Neuronal stem cell (in vitro differentiated cells): ENCODE results near the gene DGAT2.

Experiments used
- DNase-seq: peaks from one replicate; pipeline ENCODE4 v3.0.0-alpha.2; 2013; ENCODE audit warnings: low spot score
- H2AFZ ChIP-seq: one replicate; pipeline ENCODE4 v1.6.1; 2013; ENCODE audit warnings: mild to moderate bottlenecking, low read length, inconsistent platforms
- H2AK5ac ChIP-seq: 2 replicates; pipeline ENCODE4 v1.6.1; 2013; ENCODE audit warnings: low read depth, mild to moderate bottlenecking, inconsistent platforms, low read length, moderate library complexity, mixed read lengths
- H2BK120ac ChIP-seq: 2 replicates; pipeline ENCODE4 v1.6.1; 2013; ENCODE audit warnings: low read depth, mild to moderate bottlenecking, inconsistent platforms, low read length, moderate library complexity, mixed read lengths
- H2BK12ac ChIP-seq: one replicate; pipeline ENCODE4 v1.6.1; 2013; ENCODE audit warnings: low read length, inconsistent platforms
- H2BK15ac ChIP-seq: 2 replicates; pipeline ENCODE4 v1.6.1; 2013; ENCODE audit warnings: mild to moderate bottlenecking, low read length, inconsistent platforms, mixed read lengths
- H2BK5ac ChIP-seq: one replicate; pipeline ENCODE4 v1.6.1; 2013; ENCODE audit warnings: inconsistent platforms, mild to moderate bottlenecking, low read length, moderate library complexity
- H3K14ac ChIP-seq: one replicate; pipeline ENCODE4 v1.6.1; 2013; ENCODE audit warnings: low read length, inconsistent platforms
- H3K18ac ChIP-seq: 2 replicates; pipeline ENCODE4 v1.6.1; 2013; ENCODE audit warnings: low read length, inconsistent platforms
- H3K23ac ChIP-seq: 2 replicates; pipeline ENCODE4 v1.6.1; 2013; ENCODE audit warnings: low read depth, mild to moderate bottlenecking, mixed read lengths, low read length, inconsistent platforms; ENCODE audit not compliant: poor library complexity
- H3K27ac ChIP-seq: replicated peaks from 3 replicates; pipeline ENCODE4 v1.5.1; 2013; ENCODE audit warnings: low read length, inconsistent platforms
- H3K27me3 ChIP-seq, 3 experiments: 2 replicates each; pipeline ENCODE4 v1.6.1; 2013; ENCODE audit warnings: low read length in 3 of 3, mild to moderate bottlenecking in 2 of 3, inconsistent platforms in 1 of 3, low read depth in 1 of 3, mixed read lengths in 1 of 3, moderate library complexity in 1 of 3; ENCODE audit not compliant: control insufficient read depth in 3 of 3, insufficient read depth in 3 of 3
- H3K36me3 ChIP-seq, 2 donors: replicated peaks in 1 of 2; 2 replicates each; pipeline ENCODE4 v1.6.1; 2013; ENCODE audit warnings: low read length in 2 of 2; ENCODE audit not compliant: control insufficient read depth in 2 of 2, insufficient read depth in 2 of 2
- H3K4ac ChIP-seq: 2 replicates; pipeline ENCODE4 v1.6.1; 2013; ENCODE audit warnings: inconsistent platforms, mild to moderate bottlenecking, low read length, moderate library complexity
- H3K4me1 ChIP-seq, 2 donors: 1 replicate in 1 of 2; 2 replicates in 1 of 2; pipeline ENCODE4 v1.6.1; 2013; ENCODE audit warnings: low read length in 2 of 2, low read depth in 1 of 2; ENCODE audit not compliant: control insufficient read depth in 2 of 2, insufficient read depth in 1 of 2
- H3K4me2 ChIP-seq: one replicate; pipeline ENCODE4 v1.6.1; 2013; ENCODE audit warnings: mild to moderate bottlenecking, low read length, inconsistent platforms; ENCODE audit not compliant: insufficient read depth, poor library complexity, severe bottlenecking
- H3K4me3 ChIP-seq, 2 donors: 2 replicates each; pipeline ENCODE4 v1.5.1; 2013; ENCODE audit warnings: low read length in 2 of 2, mild to moderate bottlenecking in 2 of 2, inconsistent platforms in 1 of 2, moderate library complexity in 1 of 2
- H3K79me1 ChIP-seq: one replicate; pipeline ENCODE4 v1.6.1; 2013; ENCODE audit warnings: low read depth, mild to moderate bottlenecking, inconsistent platforms, low read length, moderate library complexity
- H3K9ac ChIP-seq: one replicate; pipeline ENCODE4 v1.6.1; 2013; ENCODE audit warnings: mild to moderate bottlenecking, low read depth, low read length, inconsistent platforms; ENCODE audit not compliant: poor library complexity
- H3K9me3 ChIP-seq, 2 donors: replicated peaks in 1 of 2; 2 replicates each; pipeline versions ENCODE3 to v1.6.1; 2013; ENCODE audit warnings: low read length in 2 of 2, mild to moderate bottlenecking in 2 of 2, inconsistent platforms in 1 of 2, low read depth in 1 of 2, mixed read lengths in 1 of 2, moderate library complexity in 1 of 2; ENCODE audit not compliant: control insufficient read depth in 2 of 2, insufficient read depth in 1 of 2
- H4K8ac ChIP-seq: one replicate; pipeline ENCODE4 v1.6.1; 2013; ENCODE audit warnings: low read depth, mild to moderate bottlenecking, inconsistent platforms, low read length, moderate library complexity
- H4K91ac ChIP-seq: one replicate; pipeline ENCODE4 v1.6.1; 2013; ENCODE audit warnings: low read length, low read depth, mild to moderate bottlenecking, inconsistent platforms; ENCODE audit not compliant: poor library complexity
- WGBS, 2 donors: extraction: QIAGEN DNeasy Blood & Tissue Kit; methylation state at CpG; one replicate each; pipeline ENCODE4 v1.1.7; 2013; ENCODE audit warnings: missing lambda C conversion rate in 2 of 2, mixed read lengths in 1 of 2; ENCODE audit not compliant: insufficient read length in 2 of 2, insufficient replicate concordance in 1 of 2; ENCODE audit errors: extremely low coverage in 2 of 2; 5-methylcytosine and 5-hydroxymethylcytosine counted together

DGAT2 gene

GRCh38 chr11:75766443-75767227 lies 1.9 kb upstream of the DGAT2 start:
- H3K23ac ChIP-seq, result no peak overlapping the region
- no peak overlapping the region for H2AFZ ChIP-seq
- peaks cover 10 to 79% (median 31%) of the 10 kb centered on the region in 3 experiments for H3K27me3 ChIP-seq
- H3K4me3 ChIP-seq, result no peak overlapping the region
- no peak overlapping the region for H2BK5ac ChIP-seq
- no peak overlapping the region for H2AK5ac ChIP-seq
- no peak overlapping the region for H3K27ac ChIP-seq
- no peak overlapping the region for H3K4me2 ChIP-seq
- H4K8ac ChIP-seq, result no peak overlapping the region
- no peak overlapping the region for H3K9ac ChIP-seq
- peaks cover 5 to 14% of the 10 kb centered on the region in 2 donors for H3K4me1 ChIP-seq
- H3K4ac ChIP-seq, result no peak overlapping the region
- no peak overlapping the region for H3K14ac ChIP-seq
- no peak overlapping the region for H3K18ac ChIP-seq
- DNase-seq, result no peak
- H2BK12ac ChIP-seq, result no peak overlapping the region
- no peaks in the 10 kb centered on the region for H3K36me3 ChIP-seq
- no peak overlapping the region for H4K91ac ChIP-seq
- H2BK120ac ChIP-seq, result no peak overlapping the region
- H3K9me3 ChIP-seq, result peaks cover 0 to 1% of the 10 kb centered on the region in 2 donors
- no peak overlapping the region for H2BK15ac ChIP-seq
- WGBS, 2 donors, result no CpG with 5 or more reads among the region's 4 CpGs
- H3K79me1 ChIP-seq, result no peaks in the 10 kb centered on the region

GRCh38 chr11:75767228-75767572 lies 1.4 kb upstream of the DGAT2 start:
- peak overlapping the region; percentile 15 for H3K18ac ChIP-seq
- peaks cover 10 to 84% (median 31%) of the 10 kb centered on the region in 3 experiments for H3K27me3 ChIP-seq
- H2BK12ac ChIP-seq, result no peak overlapping the region
- peaks cover 0 to 1% of the 10 kb centered on the region in 2 donors for H3K9me3 ChIP-seq
- H2BK5ac ChIP-seq, result no peak overlapping the region
- no peak overlapping the region for H3K14ac ChIP-seq
- no peak for DNase-seq
- no peak overlapping the region for H3K23ac ChIP-seq
- no peak overlapping the region for H2BK15ac ChIP-seq
- no peaks in the 10 kb centered on the region for H3K79me1 ChIP-seq
- peak overlapping the region; percentile 76 for H2AK5ac ChIP-seq
- H3K4me3 ChIP-seq, result no peak overlapping the region
- H3K36me3 ChIP-seq, result no peaks in the 10 kb centered on the region
- H4K8ac ChIP-seq, result no peak overlapping the region
- H3K4ac ChIP-seq, result no peak overlapping the region
- H4K91ac ChIP-seq, result no peak overlapping the region
- H3K27ac ChIP-seq, result no peak overlapping the region
- WGBS, 2 donors, result no CpG with 5 or more reads among the region's 6 CpGs
- no peak overlapping the region for H2AFZ ChIP-seq
- H3K4me2 ChIP-seq, result no peak overlapping the region
- no peak overlapping the region for H3K9ac ChIP-seq
- H3K4me1 ChIP-seq, result peaks cover 5 to 14% of the 10 kb centered on the region in 2 donors
- no peak overlapping the region for H2BK120ac ChIP-seq

- Histone ChIP-seq H4K8ac (no peak overlapping the region), H2BK15ac (peak overlapping the region; percentile 71), H2BK5ac (no peak overlapping the region), H3K79me1 (no peaks in the 10 kb centered on the region), H4K91ac (no peak overlapping the region), H3K4me1 (peaks cover 5 to 14% of the 10 kb centered on the region in 2 donors), H3K18ac (peak overlapping the region; percentile 81), H3K36me3 (no peaks in the 10 kb centered on the region), H3K4me3 (no peak overlapping the region), H2AFZ (peak overlapping the region; percentile 98), H2BK120ac (no peak overlapping the region), H3K27ac (no peak overlapping the region), H2BK12ac (no peak overlapping the region), H3K23ac (no peak overlapping the region), H3K9ac (no peak overlapping the region), H3K9me3 (peaks cover 0 to 1% of the 10 kb centered on the region in 2 donors), H3K4me2 (no peak overlapping the region), H3K4ac (no peak overlapping the region), H2AK5ac (no peak overlapping the region), H3K27me3 (peaks cover 10 to 89% (median 31%) of the 10 kb centered on the region in 3 experiments), H3K14ac (no peak overlapping the region)
- WGBS, 2 donors, result no CpG with 5 or more reads among the region's 1 CpG
- DNase-seq, result no peak
Measured at GRCh38 chr11:75767793-75768111, 826 bp upstream of the DGAT2 start.

- H3K18ac ChIP-seq, result peak overlapping the region; percentile 93
- no peak overlapping the region for H3K14ac ChIP-seq
- peak overlapping the region; percentile 93 for H2AK5ac ChIP-seq
- peak overlapping the region; percentile 68 for H2BK15ac ChIP-seq
- H3K36me3 ChIP-seq, result no peaks in the 10 kb centered on the region
- peak overlapping the region; percentile 31 to 60 for H3K4me3 ChIP-seq
- peaks cover 10 to 87% (median 31%) of the 10 kb centered on the region in 3 experiments for H3K27me3 ChIP-seq
- no peak for DNase-seq
- H3K27ac ChIP-seq, result no peak overlapping the region
- no CpG with 5 or more reads among the region's 46 CpGs for WGBS, 2 donors
- H3K9ac ChIP-seq, result no peak overlapping the region
- peak overlapping the region; percentile 20 for H2BK5ac ChIP-seq
- H3K23ac ChIP-seq, result peak overlapping the region; percentile 26
- no peak overlapping the region for H3K4ac ChIP-seq
- H2BK120ac ChIP-seq, result peak overlapping the region; percentile 58
- H3K4me2 ChIP-seq, result peak overlapping the region; percentile 87
- H3K9me3 ChIP-seq, result peaks cover 0 to 1% of the 10 kb centered on the region in 2 donors
- no peak overlapping the region for H4K8ac ChIP-seq
- H3K4me1 ChIP-seq, result peaks cover 5 to 14% of the 10 kb centered on the region in 2 donors
- no peaks in the 10 kb centered on the region for H3K79me1 ChIP-seq
- H4K91ac ChIP-seq, result no peak overlapping the region
- H2BK12ac ChIP-seq, result peak overlapping the region; percentile 49
- H2AFZ ChIP-seq, result peak overlapping the region; percentile 98
Measured at GRCh38 chr11:75768909-75769771, 562 bp downstream of the DGAT2 start.
